HG03139 (cell line): ENCODE data around the gene RAB7A.

ENCODE experiments used
- ATAC-seq: cut with Tn5 transposase; IDR thresholded peaks from one replicate; pipeline ENCODE4 v1.9.1; 2021; ENCODE audit not compliant: unreplicated experiment

RAB7A gene

DNA sequence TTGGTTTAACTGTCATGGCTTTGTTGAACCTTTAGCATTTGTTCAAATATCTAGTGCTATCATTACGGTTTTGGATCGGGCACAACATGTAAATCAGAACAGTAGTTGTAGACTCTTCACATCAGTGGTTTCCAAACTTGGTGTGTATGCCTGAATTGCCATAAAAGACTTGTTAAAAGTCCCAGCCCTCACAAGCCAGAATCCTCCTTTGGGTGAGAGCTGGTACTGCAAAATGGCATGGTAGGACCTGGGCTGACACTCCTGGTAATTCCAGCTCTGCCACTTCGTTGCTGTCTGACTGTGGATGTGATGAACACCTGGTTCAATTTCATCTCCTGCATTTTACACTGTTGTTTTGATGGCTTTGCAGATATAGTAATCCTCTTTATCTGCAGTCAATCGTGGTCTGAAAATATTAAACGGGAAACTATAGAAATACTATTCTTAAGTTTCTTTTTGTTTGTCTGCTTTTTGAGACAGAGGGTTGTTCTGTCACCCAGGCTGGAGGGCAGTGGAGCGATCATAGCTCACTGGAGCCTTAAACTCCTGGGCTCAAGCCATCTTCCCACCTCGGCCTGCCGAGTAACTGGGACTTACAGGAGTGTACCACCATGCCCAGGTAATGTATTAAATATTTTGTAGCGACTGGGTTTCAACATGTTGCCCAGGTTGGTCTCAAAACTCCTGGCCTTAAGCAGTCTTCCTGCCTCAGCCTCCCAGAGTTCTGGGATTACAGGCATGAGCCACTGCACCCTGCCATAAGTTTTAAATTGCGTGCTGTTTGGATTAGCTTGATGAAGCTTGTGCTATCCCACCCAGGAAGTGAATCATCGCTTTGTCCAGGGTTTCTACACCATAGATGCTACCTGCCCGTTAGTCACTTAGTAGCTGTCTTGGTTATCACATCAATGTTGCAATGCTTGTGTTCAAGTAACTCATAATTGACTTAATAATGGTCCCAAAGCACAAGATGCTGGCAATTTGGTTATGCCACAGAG, 61.6 kb downstream of the RAB7A start:
- ATAC-seq: no peak

DNA sequence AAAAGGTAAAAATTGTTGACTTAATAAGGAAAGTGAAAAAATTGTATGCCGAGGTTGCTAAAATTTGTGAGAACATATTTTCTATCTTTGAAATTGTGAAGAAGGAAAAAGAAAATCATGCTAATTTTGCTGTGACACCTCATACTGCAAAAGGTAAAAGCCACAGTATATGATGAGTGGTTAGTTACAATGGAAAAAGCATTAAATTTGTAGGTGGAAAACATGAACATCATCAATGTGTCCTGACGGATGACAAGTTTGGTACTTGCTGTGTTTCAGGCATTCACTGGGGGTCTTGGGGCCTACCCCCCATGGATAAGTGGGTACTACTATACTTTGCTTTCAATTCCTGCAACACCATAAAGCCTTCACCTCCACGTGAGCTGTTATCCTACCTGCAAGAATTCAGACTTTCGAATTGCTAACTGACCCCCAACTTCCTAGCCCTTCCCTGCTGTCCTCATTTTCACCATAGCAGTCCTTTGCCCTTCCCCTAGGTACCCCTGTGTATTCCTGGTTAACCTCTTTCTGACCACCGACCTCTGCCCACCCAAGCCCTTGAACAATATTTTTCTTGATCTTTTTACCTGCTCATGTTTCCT, 62.4 kb downstream of the RAB7A start:
- ATAC-seq: no peak

DNA sequence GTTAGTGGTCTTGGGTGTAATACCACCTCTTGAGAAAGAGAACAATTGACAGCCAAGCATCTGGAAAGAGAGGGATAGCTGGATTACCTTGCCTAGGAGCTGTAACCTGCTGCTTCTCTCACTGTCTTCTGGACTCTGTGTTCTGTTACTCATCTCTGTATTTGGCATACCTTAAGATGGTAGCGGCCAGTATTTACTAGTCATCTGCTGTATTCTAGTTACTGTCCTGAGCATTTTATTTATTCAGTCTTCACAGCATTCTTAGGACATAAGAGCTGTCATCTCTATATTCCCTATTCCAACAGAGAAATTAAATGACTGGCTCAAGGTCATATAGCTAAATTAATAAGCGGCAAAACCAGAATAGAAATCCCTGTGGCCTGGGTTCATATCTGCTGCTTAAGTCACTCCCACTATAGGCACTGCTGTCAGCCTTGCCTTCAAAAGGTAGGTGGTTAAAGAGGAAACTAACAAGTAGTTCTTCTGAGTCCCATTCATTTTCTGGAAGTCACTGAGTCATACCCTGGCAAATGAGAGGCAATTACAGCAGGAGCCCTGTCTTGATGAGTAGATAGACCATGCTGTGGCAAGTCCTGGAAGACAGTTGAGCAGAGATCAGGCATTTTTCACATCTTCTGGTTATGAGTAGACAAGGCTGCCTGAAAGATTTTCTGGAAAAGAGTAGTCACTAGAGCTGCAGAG, 68.2 kb downstream of the RAB7A start:
- ATAC-seq: no peak

- ATAC-seq: no peak
These were observed 69.0 kb downstream of the RAB7A start for GRCh38 chr3:128794770-128795649.

GRCh38 chr3:128799653-128800052, 73.7 kb downstream of the RAB7A start:
- ATAC-seq: no peak

GRCh38 chr3:128800241-128801187, 74.5 kb downstream of the RAB7A start:
- no peak for ATAC-seq

- ATAC-seq: no peak
These were observed 75.9 kb downstream of the RAB7A start for GRCh38 chr3:128801779-128802380.

DNA sequence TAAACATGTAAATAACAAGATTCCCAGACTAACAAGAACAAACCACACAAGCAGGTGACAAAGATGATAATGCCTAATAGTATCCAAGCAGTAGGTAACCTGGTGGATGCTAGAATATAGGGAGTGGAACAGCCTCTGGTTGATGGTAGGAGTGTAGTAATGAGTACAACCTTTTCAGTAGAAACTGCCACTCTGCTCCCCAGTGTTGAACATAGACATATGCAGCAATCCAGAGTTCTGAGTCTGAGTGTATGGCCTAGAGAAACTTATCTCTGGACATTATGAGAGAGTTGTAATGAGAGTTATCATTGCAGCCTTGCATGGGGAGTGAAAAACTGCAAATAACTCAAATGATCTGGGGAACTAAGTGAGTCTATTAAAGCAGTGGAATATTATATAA, 77.3 kb downstream of the RAB7A start:
- no peak for ATAC-seq

DNA sequence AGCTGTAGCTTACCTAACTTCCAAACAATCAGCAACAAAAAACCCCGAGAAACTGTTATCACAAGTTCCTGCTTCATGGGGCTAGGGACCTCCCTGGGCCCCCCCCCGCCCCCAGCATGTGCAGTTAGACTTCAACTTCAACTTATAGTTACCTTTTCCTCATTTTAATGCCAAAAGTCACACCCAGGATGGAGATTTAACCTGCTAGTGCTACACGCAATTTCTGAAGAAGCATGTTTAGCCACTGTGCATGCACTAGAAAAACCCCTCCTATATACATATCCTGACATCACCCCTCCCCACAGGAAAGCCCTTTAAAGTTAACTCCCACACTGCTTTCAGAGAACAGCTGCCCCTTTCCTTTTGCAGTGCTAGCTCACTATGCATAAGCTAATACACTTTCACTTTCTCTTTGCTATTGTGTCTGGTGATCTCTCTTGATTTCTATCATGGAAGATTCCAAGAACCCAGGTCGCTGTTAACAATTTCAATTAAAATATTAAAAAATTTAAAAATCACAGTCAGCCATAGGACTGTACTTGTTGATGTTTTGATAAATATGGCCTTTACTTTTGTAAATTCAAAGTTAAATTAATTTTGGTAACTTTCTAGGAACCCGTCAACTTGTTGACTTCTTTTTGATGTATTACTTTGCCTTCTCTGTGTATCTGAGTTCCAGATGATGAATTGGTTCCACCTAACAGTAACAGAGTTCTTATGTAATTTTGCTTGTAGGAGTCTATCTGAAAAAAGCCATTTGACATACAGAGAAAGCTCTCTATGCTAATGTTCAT, 78.2 kb downstream of the RAB7A start:
- ATAC-seq: peak; percentile 83

- ATAC-seq: no peak
These were observed 78.8 kb downstream of the RAB7A start for GRCh38 chr3:128804811-128805155.

DNA sequence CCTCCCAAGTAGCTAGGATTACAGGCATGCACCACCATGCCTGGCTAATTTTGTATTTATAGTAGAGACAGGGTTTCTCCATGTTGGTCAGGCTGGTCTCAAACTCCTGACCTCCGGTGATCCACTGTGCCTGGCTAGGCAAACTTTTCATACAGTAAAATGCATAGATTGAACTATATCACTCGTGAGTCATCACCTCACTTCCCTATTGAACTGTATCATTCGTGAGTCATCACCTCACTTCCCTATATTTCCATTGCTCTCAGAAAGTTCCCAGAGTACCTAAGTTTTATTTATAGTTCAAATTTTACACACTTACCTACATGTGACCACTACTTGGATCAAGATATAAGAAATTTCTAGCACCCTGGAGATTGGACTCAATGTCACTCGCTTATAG, 79.8 kb downstream of the RAB7A start:
- no peak for ATAC-seq

DNA sequence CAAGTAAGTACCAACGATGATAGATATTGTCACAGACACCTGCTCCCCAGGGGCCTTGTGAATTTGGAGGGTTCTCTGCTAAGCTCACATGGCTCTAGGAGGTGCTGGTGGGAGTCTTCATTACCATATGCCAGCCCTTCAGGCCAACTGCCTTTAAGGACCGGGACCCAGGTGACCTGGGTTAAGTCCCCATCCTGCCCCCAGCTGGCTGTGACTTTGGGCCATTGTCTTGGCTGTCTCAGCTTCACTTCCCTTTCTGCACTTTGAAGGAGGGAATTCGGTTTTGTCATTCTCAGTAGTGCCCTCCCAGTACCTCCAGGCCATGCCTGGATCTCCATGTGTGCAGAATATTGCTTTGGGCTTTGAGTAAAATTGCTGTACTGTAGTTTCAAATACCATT, 80.6 kb downstream of the RAB7A start:
- no peak for ATAC-seq

DNA sequence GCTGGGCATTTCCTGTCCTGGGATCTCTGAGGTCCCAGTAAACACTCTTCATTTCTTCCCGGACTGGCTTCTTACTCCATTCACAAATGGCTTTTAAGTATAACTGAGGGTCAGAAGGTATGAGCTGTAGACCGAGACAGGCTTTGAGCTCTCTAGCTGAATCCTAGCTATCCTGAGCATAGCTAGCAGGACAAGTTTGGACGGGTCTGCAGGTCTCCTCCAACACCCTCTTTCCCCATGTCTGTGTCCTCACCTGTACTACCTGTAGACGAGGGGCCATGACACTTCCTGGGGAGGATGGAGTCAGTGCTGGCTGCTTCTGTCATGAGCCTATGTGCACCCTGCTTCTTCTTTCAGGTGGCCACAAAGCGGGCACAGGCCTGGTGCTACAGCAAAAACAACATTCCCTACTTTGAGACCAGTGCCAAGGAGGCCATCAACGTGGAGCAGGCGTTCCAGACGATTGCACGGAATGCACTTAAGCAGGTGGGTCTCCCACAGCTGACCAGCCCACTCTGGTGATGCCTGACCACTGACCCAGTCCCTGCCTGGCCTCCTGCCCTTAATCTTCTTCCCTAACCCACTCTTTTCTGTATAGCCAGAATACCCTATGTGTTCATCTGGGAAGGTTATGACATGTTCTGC, 81.3 kb downstream of the RAB7A start:
- ATAC-seq: no peak

DNA sequence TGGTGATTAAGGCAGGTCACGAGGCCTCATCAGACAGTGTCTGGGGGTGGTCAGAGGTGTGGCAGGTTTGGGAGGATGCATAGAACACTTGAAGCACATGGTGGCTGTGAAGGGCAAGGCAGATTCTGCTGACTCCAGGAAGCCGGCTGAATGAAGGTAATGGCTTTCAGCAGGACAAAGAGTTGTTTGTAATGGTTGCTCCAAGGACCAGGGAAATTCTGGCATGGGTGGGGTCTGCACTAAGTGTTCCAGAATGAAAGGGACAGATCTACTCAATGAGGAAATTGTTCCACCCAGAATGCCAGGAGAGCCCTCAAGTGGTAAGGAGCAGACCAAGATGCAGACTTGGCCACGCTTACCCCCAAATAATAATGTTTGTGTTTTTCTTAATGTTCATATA, 82.7 kb downstream of the RAB7A start:
- no peak for ATAC-seq

DNA sequence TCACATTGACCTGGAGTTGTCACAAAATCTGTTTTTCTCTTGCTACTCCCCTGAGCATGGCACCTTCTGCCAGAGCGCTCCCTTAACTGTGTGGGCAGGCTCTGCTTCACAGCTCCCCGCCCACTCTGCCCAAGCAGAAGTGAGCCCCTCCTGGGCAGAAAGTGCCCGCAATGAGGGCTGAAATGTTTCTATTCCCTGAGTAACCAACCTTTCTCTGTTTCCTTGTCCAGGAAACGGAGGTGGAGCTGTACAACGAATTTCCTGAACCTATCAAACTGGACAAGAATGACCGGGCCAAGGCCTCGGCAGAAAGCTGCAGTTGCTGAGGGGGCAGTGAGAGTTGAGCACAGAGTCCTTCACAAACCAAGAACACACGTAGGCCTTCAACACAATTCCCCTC, 87.1 kb downstream of the RAB7A start:
- ATAC-seq: no peak

DNA sequence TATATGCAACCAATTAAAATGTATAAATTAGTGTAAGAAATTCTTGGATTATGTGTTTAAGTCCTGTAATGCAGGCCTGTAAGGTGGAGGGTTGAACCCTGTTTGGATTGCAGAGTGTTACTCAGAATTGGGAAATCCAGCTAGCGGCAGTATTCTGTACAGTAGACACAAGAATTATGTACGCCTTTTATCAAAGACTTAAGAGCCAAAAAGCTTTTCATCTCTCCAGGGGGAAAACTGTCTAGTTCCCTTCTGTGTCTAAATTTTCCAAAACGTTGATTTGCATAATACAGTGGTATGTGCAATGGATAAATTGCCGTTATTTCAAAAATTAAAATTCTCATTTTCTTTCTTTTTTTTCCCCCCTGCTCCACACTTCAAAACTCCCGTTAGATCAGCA, 88.1 kb downstream of the RAB7A start:
- no peak for ATAC-seq

- no peak for ATAC-seq
These were observed 88.7 kb downstream of the RAB7A start for GRCh38 chr3:128814519-128815317.
